Astrocyte of the spinal cord (primary cell): ENCODE results near the gene SP110.

Experiments used
- DNase-seq: peaks from one replicate; pipeline ENCODE4 v3.0.0; 2011; ENCODE audit warnings: low read depth, low spot score
- H3K4me3 ChIP-seq: 2 replicates; pipeline ENCODE4 v1.5.1; 2011; ENCODE audit warnings: low read depth, mild to moderate bottlenecking, low read length, moderate library complexity
- in situ Hi-C: cut with HindIII; loops from 2 replicates; pipeline ENCODE4 v1.10.0; 2017; ENCODE audit warnings: low sequenced_read_pairs
- TF ChIP-seq, protein P1 (sequence below): IDR thresholded peaks from 2 replicates; pipeline ENCODE4 v1.5.1; 2012; ENCODE audit warnings: low read depth, mild to moderate bottlenecking, low read length, inconsistent platforms

SP110 gene

DNA sequence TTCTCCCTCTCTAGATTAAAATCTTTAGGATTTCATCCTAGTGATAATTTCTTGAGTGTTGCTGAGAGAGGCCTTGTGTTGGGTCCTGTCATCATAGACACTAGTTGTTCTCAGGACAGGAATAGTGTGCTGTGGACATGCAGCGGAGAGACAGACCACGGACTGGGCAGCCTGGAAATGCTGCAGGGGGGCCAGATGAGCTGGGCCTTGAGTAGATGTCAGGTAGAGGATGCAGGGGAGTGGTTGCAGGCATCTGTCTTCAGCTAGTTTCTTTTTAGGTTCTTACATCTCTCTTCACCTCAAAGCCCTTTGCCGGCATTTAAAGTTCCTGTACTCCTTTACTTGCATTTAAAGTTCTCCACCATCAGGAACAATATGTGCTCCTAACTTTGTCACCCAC lies 42.8 kb downstream of the SP110 start:
- DNase-seq: no peak
- TF ChIP-seq, protein P1, sequence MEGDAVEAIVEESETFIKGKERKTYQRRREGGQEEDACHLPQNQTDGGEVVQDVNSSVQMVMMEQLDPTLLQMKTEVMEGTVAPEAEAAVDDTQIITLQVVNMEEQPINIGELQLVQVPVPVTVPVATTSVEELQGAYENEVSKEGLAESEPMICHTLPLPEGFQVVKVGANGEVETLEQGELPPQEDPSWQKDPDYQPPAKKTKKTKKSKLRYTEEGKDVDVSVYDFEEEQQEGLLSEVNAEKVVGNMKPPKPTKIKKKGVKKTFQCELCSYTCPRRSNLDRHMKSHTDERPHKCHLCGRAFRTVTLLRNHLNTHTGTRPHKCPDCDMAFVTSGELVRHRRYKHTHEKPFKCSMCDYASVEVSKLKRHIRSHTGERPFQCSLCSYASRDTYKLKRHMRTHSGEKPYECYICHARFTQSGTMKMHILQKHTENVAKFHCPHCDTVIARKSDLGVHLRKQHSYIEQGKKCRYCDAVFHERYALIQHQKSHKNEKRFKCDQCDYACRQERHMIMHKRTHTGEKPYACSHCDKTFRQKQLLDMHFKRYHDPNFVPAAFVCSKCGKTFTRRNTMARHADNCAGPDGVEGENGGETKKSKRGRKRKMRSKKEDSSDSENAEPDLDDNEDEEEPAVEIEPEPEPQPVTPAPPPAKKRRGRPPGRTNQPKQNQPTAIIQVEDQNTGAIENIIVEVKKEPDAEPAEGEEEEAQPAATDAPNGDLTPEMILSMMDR: no peak
- in situ Hi-C loops: no loop called here
- no peak overlapping the region for H3K4me3 ChIP-seq

DNA sequence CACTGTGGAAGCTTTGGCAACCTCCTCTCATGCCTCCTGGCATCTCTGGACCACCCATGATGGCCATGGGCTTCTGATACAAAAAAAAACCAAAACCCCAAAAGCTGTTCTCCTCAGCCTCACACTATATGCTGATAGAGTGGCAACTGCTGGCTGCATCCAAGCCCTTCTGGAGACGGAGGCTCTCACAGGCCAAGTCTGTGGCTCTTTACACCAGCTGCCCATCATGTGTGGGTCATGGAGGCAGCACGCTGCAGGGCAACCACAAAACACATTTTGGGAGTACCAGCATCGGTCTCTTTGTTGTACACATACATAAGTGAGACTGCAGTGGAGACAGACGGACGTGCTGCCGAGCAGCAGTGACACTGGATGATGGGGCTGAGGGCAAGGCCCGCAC lies 45.3 kb downstream of the SP110 start:
- no peak for DNase-seq
- no peak overlapping the region for H3K4me3 ChIP-seq
- in situ Hi-C loops: no loop called here
- TF ChIP-seq, protein P1: no peak

DNA sequence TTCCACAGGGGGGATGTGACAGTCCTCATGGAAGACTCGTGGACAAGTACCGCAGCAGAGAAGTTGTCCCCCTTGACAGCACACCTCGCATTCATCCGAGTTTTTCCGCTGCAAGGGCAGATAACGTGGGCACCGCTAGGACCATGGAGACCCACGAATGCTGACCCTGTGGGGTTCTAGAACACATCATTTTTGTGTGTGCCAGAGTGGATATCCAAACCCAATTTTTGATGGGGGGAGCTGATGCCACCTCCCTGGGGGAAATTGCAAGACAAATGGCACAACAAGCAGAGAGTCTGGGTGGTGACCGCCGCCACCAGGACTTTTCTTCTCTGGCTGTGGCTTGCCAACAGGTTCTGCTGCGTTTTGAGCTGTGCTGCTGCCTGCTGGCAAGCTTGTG lies 46.9 kb downstream of the SP110 start:
- TF ChIP-seq, protein P1: no peak
- H3K4me3 ChIP-seq: no peak overlapping the region
- in situ Hi-C loops: no loop called here
- no peak for DNase-seq

DNA sequence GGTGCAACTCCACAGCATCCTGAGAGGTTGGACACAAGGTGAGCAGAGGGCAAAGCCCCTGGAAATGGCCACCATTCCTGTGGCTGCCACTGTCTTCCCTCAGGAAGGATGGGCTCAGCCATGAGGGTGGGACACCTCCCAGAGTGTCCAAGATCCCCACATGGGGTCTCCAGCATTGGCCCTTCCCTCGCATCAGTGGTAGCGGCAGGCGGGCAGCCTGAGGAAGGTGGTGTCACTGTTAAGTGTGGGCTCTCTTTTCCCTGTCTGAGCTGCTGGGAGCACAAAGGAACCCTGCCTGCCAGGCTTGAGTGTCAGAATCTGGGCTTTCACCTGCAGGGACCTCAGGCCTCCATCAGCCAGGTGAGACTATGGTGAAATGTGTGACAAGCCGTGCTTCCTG lies 47.6 kb downstream of the SP110 start:
- no peak overlapping the region for H3K4me3 ChIP-seq
- in situ Hi-C loops: no loop called here
- TF ChIP-seq, protein P1: no peak
- no peak for DNase-seq

DNA sequence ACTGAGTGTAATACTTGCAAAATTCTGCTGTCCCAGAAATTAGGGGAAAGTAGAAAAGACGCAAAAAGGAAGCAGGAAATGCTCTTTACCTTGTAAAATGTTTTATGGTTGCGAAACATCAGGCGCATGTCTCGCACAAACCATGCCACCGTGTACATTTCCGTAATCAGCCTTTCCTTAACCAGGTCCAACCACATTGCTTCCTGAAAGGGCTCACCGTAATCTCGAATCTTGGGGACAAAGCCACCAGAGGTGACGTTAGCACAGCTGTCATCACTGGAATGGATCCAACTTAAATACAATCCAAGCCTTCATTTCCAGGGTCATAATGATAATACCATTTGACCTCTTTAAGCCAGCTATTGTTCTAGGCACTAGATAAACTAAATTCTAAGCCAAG lies 49.3 kb downstream of the SP110 start:
- in situ Hi-C loops: no loop called here
- no peak overlapping the region for H3K4me3 ChIP-seq
- no peak for DNase-seq
- TF ChIP-seq, protein P1: no peak

DNA sequence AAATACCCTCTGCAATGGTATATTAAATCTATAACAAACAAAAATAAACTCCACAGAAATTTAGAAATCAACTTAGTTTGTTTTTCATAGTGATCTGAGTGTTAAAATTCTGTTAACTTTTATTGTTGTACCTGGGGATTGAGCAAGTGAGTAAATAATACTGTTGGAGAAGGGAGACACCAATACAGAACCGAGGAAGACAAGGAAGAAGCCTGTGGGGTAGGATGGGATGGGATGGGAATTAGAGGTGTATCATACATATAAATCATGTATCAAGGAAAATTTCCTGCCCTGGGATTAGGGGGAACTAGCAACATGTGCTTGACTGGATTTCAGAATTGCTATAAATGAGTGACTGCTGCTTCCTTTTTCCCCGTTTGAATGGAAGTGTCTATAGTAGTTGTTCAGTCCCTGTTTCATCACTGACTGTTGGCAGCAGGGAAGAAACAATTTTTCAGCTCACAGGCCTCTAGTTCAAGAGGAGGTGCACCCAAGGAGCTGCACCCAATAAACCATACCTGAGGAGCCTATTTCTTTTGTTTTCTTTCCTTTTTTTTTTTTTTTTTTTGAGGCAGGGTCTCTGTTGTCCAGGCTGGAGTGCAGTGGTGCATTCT lies 53.1 kb downstream of the SP110 start:
- TF ChIP-seq, protein P1: no peak
- in situ Hi-C loops: no loop called here
- no peak overlapping the region for H3K4me3 ChIP-seq
- DNase-seq: no peak

DNA sequence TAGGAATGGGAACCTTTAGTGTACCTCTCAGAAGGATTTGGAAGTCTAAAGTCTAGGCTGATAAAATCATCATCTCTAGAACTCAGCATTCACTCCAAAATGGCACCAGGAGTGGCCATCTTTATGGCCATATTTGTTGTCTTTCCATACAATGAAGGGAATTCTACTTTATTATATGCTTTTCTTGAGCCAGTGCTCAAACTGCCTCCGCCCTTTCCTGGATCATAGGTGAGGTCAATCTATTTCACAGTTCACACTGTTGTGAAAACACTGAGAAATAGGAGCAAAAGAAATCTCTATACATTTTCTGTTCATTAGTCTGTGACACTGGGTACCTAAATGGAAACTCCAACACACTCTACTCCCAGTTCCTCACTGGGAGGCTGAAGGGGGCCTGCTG lies 55.6 kb downstream of the SP110 start:
- TF ChIP-seq, protein P1: no peak
- in situ Hi-C loops: no loop called here
- no peak for DNase-seq
- no peak overlapping the region for H3K4me3 ChIP-seq
